ENCODE results near the gene SAMD8.
"Not testable (repeated sequence)": the region's sequence is repeated elsewhere in the genome, so short reads cannot be mapped to it uniquely, and the experiment has no call there.

Gene SAMD8

GRCh38 chr10:75211007-75211691 is 99.7 kb downstream of the SAMD8 start:
- Histone ChIP-seq H3K9me3 (no peaks in the 10 kb centered on the region), H3K36me3 (peaks cover 42% of the 10 kb centered on the region), H3K4me1 (peaks cover 24% of the 10 kb centered on the region), H3K9ac (peak overlapping the region; percentile 99), H3K4me2 (peak overlapping the region; percentile 88), H3K4me3 (peak overlapping the region; percentile 97), H4K20me1 (peaks cover 53% of the 10 kb centered on the region), H3K27me3 (no peaks in the 10 kb centered on the region), H3K27ac (peak overlapping the region; percentile 100)
- no peak for TF ChIP-seq Cebpa-rat (IDR thresholded peaks at IDR 0.05)

DNA sequence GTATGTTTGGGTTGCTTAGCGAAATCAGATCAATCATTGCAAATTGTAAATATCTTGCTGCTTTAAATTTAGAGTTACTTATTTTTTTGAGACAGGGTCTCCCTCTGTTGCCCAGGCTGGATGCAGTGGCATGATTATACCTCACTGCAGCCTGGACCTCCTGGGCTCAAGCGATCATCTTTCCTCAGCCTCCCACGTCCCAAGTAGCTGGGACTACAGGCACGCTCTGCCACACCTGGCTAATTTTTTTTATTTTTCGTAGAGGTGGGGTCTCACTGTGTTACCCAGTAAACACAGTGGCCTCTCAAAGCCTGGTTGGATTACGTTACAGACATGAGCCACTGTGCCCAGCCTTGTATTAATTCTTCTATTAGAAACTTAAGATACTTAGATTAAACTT is 100.9 kb downstream of the SAMD8 start:
- H3K36me3 ChIP-seq = peaks cover 54% of the 10 kb centered on the region
- peaks cover 64% of the 10 kb centered on the region for H4K20me1 ChIP-seq
- peak overlapping the region; percentile 97; the same call in 1 of the 2 replicates for H3K4me3 ChIP-seq
- H3K4me1 ChIP-seq = peaks cover 24% of the 10 kb centered on the region
- H3K9ac ChIP-seq = peak overlapping the region; percentile 99; the same call in 1 of the 2 replicates
- no peaks in the 10 kb centered on the region for H3K27me3 ChIP-seq
- no peaks in the 10 kb centered on the region for H3K9me3 ChIP-seq
- H3K27ac ChIP-seq = no peak overlapping the region
- TF ChIP-seq Cebpa-rat (IDR thresholded peaks at IDR 0.05) = no peak
- H3K4me2 ChIP-seq = peak overlapping the region; percentile 88

DNA sequence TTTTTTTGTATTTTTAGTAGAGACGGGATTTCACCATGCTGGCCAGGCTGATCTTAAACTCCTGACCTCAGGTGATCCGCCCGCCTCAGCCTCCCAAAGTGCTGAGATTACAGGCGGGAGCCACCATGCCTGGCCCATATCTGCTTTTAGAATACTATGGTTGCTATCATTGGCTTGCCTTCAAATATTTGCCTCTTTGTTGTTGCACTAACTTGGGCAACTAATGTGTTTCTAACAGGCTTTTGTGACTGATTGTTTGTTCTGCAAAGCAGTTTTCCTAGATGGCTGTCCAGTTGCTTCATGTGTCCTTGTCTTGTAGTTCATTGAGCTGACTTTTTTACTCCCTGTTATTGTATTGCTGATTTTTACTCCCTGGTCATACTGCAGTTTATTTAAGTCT is 108.8 kb downstream of the SAMD8 start:
- Histone ChIP-seq H3K4me1 (no peaks in the 10 kb centered on the region), H3K27me3 (no peaks in the 10 kb centered on the region), H3K9me3 (no peaks in the 10 kb centered on the region), H3K4me2 (no peak overlapping the region), H3K4me3 (no peak overlapping the region), H3K9ac (no peak overlapping the region), H4K20me1 (peaks cover 98% of the 10 kb centered on the region), H3K36me3 (peaks cover 100% of the 10 kb centered on the region), H3K27ac (no peak overlapping the region)
- no peak for TF ChIP-seq Cebpa-rat (IDR thresholded peaks at IDR 0.05)

DNA sequence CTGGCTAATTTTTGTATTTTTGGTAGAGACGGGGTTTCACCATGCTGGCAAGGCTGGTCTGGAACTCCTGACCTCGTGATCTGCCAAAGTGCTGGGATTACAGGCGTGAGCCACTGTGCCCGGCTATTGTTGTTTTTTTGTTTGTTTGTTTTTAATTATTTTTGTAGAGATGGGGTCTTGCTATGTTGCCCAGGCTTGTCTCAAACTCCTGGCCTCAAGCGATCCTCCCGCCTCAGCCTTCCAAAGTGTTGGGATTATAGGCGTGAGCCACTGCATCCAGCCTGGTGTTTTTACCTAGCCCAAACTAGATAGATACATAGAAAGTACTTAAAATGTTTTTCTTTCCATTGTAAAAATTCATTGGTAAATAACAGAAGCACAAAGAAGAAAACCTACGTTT is 110.0 kb downstream of the SAMD8 start:
- H3K4me1 ChIP-seq, H3K4me2 ChIP-seq, H3K9ac ChIP-seq, H3K27ac ChIP-seq, H3K9me3 ChIP-seq, H3K27me3 ChIP-seq, H3K4me3 ChIP-seq: not testable (repeated sequence)
- H4K20me1 ChIP-seq = peaks cover 98% of the 10 kb centered on the region
- peaks cover 100% of the 10 kb centered on the region for H3K36me3 ChIP-seq

GRCh38 chr10:75223507-75223906 is 112.1 kb downstream of the SAMD8 start:
- H4K20me1 ChIP-seq = peaks cover 98% of the 10 kb centered on the region

DNA sequence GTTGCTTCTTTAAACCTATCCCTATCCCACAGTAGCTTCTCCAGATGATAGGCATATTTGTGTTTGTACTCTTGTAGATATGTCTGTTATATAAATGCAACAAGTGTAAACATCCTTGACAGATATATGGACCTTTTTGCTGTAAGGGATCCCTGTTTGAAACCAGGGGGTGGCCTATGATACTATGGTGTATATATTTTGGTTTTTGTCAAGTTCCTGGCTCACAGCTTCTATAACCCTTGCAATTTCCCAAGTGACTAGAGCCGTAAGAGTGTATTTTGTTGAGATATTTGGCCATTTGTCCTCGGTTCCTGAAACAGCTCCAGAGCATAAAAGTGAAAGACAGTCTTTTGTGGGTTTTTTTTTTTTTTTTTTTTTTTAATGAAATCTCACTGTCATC is 114.6 kb downstream of the SAMD8 start:
- Histone ChIP-seq H4K20me1 (peaks cover 100% of the 10 kb centered on the region), H3K4me1 (no peaks in the 10 kb centered on the region), H3K4me3 (no peak overlapping the region), H3K9ac (no peak overlapping the region), H3K36me3 (peaks cover 98% of the 10 kb centered on the region), H3K27me3 (no peaks in the 10 kb centered on the region), H3K27ac (no peak overlapping the region), H3K4me2 (no peak overlapping the region), H3K9me3 (no peaks in the 10 kb centered on the region)
- no peak for TF ChIP-seq Cebpa-rat (IDR thresholded peaks at IDR 0.05)

More at GRCh38 chr10:75223507-75223906, 112.1 kb downstream of the SAMD8 start:
- no peaks in the 10 kb centered on the region for H3K9me3 ChIP-seq
- no peak overlapping the region for H3K9ac ChIP-seq
- no peak overlapping the region for H3K4me3 ChIP-seq
- H3K4me1 ChIP-seq = no peaks in the 10 kb centered on the region
- no peak for TF ChIP-seq Cebpa-rat (IDR thresholded peaks at IDR 0.05)
- H3K36me3 ChIP-seq = peaks cover 100% of the 10 kb centered on the region
- H3K27me3 ChIP-seq = no peaks in the 10 kb centered on the region
- H3K4me2 ChIP-seq = no peak overlapping the region
- no peak overlapping the region for H3K27ac ChIP-seq

DNA sequence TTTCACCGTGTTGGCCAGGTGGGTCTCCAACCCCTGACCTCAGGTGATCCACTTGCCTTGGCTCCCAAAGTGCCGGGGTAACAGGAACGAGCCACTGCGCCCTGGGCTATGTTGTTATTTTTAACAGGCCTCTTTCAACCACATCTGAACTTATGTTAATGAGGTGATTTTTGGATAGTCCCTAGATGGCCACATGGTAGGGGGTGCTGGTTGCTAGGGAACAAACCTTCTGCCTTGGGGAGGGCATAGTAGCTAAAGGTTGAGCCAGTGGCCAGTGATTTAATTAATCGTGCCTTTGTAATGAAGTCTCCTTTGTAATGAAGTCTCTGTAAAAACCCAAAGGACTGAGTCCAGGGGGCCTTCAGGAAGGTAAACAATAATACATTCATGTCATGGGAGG is 115.2 kb downstream of the SAMD8 start:
- H3K4me2 ChIP-seq = no peak overlapping the region
- H4K20me1 ChIP-seq = peaks cover 99% of the 10 kb centered on the region

GRCh38 chr10:75228278-75228677 is 116.8 kb downstream of the SAMD8 start:
- TF ChIP-seq Cebpa-rat (IDR thresholded peaks at IDR 0.05) = no peak
- peaks cover 6% of the 10 kb centered on the region for H3K4me1 ChIP-seq
- H3K4me2 ChIP-seq = no peak overlapping the region
- H3K9ac ChIP-seq = no peak overlapping the region
- H3K9me3 ChIP-seq = no peaks in the 10 kb centered on the region
- peaks cover 98% of the 10 kb centered on the region for H3K36me3 ChIP-seq
- peaks cover 98% of the 10 kb centered on the region for H4K20me1 ChIP-seq
- no peak overlapping the region for H3K4me3 ChIP-seq
- no peaks in the 10 kb centered on the region for H3K27me3 ChIP-seq
- no peak overlapping the region for H3K27ac ChIP-seq

More for the DNA sequence above, 115.2 kb downstream of the SAMD8 start:
- Histone ChIP-seq H3K27me3 (no peaks in the 10 kb centered on the region), H3K36me3 (peaks cover 98% of the 10 kb centered on the region), H3K27ac (no peak overlapping the region), H3K9me3 (no peaks in the 10 kb centered on the region), H3K9ac (no peak overlapping the region), H3K4me3 (no peak overlapping the region), H3K4me1 (no peaks in the 10 kb centered on the region)
- TF ChIP-seq Cebpa-rat (IDR thresholded peaks at IDR 0.05) = no peak

DNA sequence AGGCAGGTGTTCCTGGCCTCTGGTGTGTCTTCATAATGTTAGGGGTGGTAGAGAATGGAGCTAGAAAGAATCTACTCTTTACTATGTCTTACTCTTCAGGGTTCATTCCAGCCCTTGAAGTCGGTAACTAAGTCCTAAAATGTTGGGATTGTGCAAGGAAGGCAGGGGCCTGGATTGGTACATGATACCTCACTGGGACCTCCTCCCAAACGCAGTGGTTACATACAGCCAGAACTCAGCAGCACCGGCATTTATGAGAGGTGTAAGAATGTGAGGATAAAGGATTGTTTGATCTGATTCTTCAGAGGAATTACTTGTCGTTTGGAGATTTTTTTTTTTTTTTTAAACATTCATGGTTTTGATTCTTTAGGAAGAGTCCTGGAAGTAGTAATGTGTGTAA is 117.4 kb downstream of the SAMD8 start:
- Histone ChIP-seq H4K20me1 (peaks cover 98% of the 10 kb centered on the region), H3K36me3 (peaks cover 95% of the 10 kb centered on the region), H3K4me1 (peaks cover 11% of the 10 kb centered on the region), H3K4me2 (no peak overlapping the region), H3K27ac (no peak overlapping the region), H3K27me3 (no peaks in the 10 kb centered on the region), H3K4me3 (no peak overlapping the region), H3K9ac (no peak overlapping the region), H3K9me3 (no peaks in the 10 kb centered on the region)
- TF ChIP-seq Cebpa-rat (IDR thresholded peaks at IDR 0.05) = no peak

- Histone ChIP-seq H3K27me3 (no peaks in the 10 kb centered on the region), H3K4me2 (no peak overlapping the region), H3K9me3 (no peaks in the 10 kb centered on the region), H3K9ac (no peak overlapping the region), H3K27ac (no peak overlapping the region), H3K36me3 (peaks cover 83% of the 10 kb centered on the region), H4K20me1 (peaks cover 87% of the 10 kb centered on the region), H3K4me1 (peaks cover 19% of the 10 kb centered on the region), H3K4me3 (no peak overlapping the region)
- no peak for TF ChIP-seq Cebpa-rat (IDR thresholded peaks at IDR 0.05)
Measured at GRCh38 chr10:75229971-75230370, 118.5 kb downstream of the SAMD8 start.

Measured in BLaER1 (cell line).